HG03521 (cell line): ENCODE data around the gene NEDD1.
A peak's percentile ranks its signal among the peaks of the same experiment; 100 is the strongest.

Source experiments
- ATAC-seq: cut with Tn5 transposase; IDR thresholded peaks from one replicate; pipeline ENCODE4 v1.9.1; 2021; ENCODE audit warnings: mild to moderate bottlenecking, moderate library complexity; ENCODE audit not compliant: unreplicated experiment

NEDD1 gene

GRCh38 chr12:96901175-96901574, 5.9 kb upstream of the NEDD1 start:
- ATAC-seq = no peak

GRCh38 chr12:96902076-96902475, 5.0 kb upstream of the NEDD1 start:
- no peak for ATAC-seq

- ATAC-seq = no peak
Observed at GRCh38 chr12:96906498-96906848, 584 bp upstream of the NEDD1 start.

GRCh38 chr12:96907671-96908422, 790 bp downstream of the NEDD1 start:
- ATAC-seq = peak; percentile 20

GRCh38 chr12:96908423-96908675, 1.3 kb downstream of the NEDD1 start:
- no peak for ATAC-seq

GRCh38 chr12:96912261-96912660, 5.2 kb downstream of the NEDD1 start:
- ATAC-seq = no peak

GRCh38 chr12:96912943-96913342, 5.9 kb downstream of the NEDD1 start:
- no peak for ATAC-seq

GRCh38 chr12:96919510-96920210, 12.6 kb downstream of the NEDD1 start:
- peak; percentile 60 for ATAC-seq

- no peak for ATAC-seq
Observed at GRCh38 chr12:96948782-96949181, 41.7 kb downstream of the NEDD1 start.

GRCh38 chr12:96979532-96979931, 72.5 kb downstream of the NEDD1 start:
- ATAC-seq = no peak

- no peak for ATAC-seq
Observed at GRCh38 chr12:96980991-96981414, 73.9 kb downstream of the NEDD1 start.

- no peak for ATAC-seq
Observed at GRCh38 chr12:96981911-96982310, 74.9 kb downstream of the NEDD1 start.

- no peak for ATAC-seq
Observed at GRCh38 chr12:96982671-96983070, 75.6 kb downstream of the NEDD1 start.

- ATAC-seq = peak; percentile 91
Observed at GRCh38 chr12:96985515-96986362, 78.7 kb downstream of the NEDD1 start.

- ATAC-seq = no peak
Observed at GRCh38 chr12:96986883-96987523, 79.9 kb downstream of the NEDD1 start.

- ATAC-seq = no peak
Observed at GRCh38 chr12:96988919-96989318, 81.9 kb downstream of the NEDD1 start.

- ATAC-seq = no peak
Observed at GRCh38 chr12:96989916-96990315, 82.9 kb downstream of the NEDD1 start.

GRCh38 chr12:96994900-96995299, 87.8 kb downstream of the NEDD1 start:
- ATAC-seq = no peak

GRCh38 chr12:96995861-96996260, 88.8 kb downstream of the NEDD1 start:
- no peak for ATAC-seq

GRCh38 chr12:96997797-96998484, 90.9 kb downstream of the NEDD1 start:
- no peak for ATAC-seq

- no peak for ATAC-seq
Observed at GRCh38 chr12:97003276-97003675, 96.2 kb downstream of the NEDD1 start.
